ENCODE results near the gene AHRR. TPM values are rescaled to one million over a fixed set of nuclear protein-coding genes. Genes with fewer than 3 reads are reported as not detected.

Gene AHRR
- total and polyA plus RNA-seq, 2 of the 4 experiments (the other 2 are of a cell fraction) = 15.6 to 37.1 TPM

DNA sequence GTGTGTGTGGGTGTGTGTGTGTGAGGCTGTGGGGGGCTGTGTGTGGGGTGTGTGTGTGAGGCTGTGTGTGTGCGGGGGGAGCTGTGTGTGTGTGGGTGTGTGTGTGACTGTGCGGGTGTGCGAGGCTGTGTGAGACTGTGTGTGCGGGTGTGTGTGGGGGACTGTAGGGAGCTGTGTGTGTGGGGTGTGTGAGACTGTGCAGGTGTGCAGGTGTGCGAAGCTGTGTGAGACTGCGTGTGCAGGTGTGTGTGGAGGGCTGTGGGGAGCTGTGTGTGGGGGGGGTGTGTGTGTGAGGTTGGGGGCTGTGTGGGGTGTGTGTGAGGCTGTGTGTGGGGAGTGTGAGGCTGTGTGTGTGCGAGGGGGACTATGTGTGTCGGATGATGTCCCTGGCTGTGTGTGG, 23.2 kb downstream of the AHRR start:
- dilution Hi-C loops (cut with HindIII; ENCODE audit: low sequenced_read_pairs, unreplicated experiment) (no loop called here), in situ Hi-C loops (cut with MboI; ENCODE audit: low sequenced_read_pairs) (no loop called here), intact Hi-C loops (cut with micrococcal nuclease) (no loop called here)
- no TSS peak for BruUV-seq (replicated peaks)
- no peaks in the 10 kb centered on the region for H3K27me3 ChIP-seq (ENCODE audit: control insufficient read depth, insufficient read depth, low read length)
- H2AK9ac ChIP-seq (replicated peaks; ENCODE audit: low read depth, low read length, poor library complexity) = peak overlapping the region; percentile 39
- no peak overlapping the region for H2AFZ ChIP-seq (replicated peaks; ENCODE audit: low read length, poor library complexity)
- no peak for ATAC-seq (ENCODE audit: low read depth)
- peak overlapping the region; percentile 79 for H2BK5ac ChIP-seq (ENCODE audit: low read depth, low read length, poor library complexity, severe bottlenecking)
- peak overlapping the region; percentile 13; the same call in 1 of the 2 replicates for H3K27ac ChIP-seq (ENCODE audit: insufficient read depth, low read length)
- H3K18ac ChIP-seq (ENCODE audit: low read depth, low read length) = no peak overlapping the region; the same call in 1 of the 2 replicates
- peaks cover 32% of the 10 kb centered on the region for H4K20me1 ChIP-seq (ENCODE audit: insufficient read depth, low read length)
- peaks cover 36 to 63% of the 10 kb centered on the region in 2 experiments for H3K79me1 ChIP-seq (ENCODE audit: low read depth in 1 of 2, low read length in 2 of 2)
- H2BK120ac ChIP-seq (ENCODE audit: low read depth, low read length) = no peak overlapping the region
- H3K36me3 ChIP-seq (ENCODE audit: control insufficient read depth, insufficient read depth, low read length) = peaks cover 29% of the 10 kb centered on the region
- peak overlapping the region; percentile 64 for H2AK5ac ChIP-seq (ENCODE audit: low read depth, low read length)
- no peak for TF ChIP-seq RFX5 (IDR thresholded peaks at IDR 0.05; ENCODE audit: low read depth, low read length)
- no peak for TF ChIP-seq MXI1 (IDR thresholded peaks at IDR 0.05; ENCODE audit: borderline replicate concordance, low read depth, low read length)
- TF ChIP-seq BHLHE40 (IDR thresholded peaks at IDR 0.05; ENCODE audit: low read depth, low read length) = no peak
- no peak for TF ChIP-seq RCOR1 (IDR thresholded peaks at IDR 0.05; ENCODE audit: insufficient replicate concordance, low read length)
- TF ChIP-seq NFE2L2 (IDR thresholded peaks at IDR 0.05; ENCODE audit: low read depth, low read length) = no peak
- no peak for TF ChIP-seq MAFK (IDR thresholded peaks at IDR 0.05; ENCODE audit: low read depth, low read length)
- no peak for TF ChIP-seq POLR2A (IDR thresholded peaks at IDR 0.05; ENCODE audit: low read depth, low read length)
- TF ChIP-seq, protein P1, sequence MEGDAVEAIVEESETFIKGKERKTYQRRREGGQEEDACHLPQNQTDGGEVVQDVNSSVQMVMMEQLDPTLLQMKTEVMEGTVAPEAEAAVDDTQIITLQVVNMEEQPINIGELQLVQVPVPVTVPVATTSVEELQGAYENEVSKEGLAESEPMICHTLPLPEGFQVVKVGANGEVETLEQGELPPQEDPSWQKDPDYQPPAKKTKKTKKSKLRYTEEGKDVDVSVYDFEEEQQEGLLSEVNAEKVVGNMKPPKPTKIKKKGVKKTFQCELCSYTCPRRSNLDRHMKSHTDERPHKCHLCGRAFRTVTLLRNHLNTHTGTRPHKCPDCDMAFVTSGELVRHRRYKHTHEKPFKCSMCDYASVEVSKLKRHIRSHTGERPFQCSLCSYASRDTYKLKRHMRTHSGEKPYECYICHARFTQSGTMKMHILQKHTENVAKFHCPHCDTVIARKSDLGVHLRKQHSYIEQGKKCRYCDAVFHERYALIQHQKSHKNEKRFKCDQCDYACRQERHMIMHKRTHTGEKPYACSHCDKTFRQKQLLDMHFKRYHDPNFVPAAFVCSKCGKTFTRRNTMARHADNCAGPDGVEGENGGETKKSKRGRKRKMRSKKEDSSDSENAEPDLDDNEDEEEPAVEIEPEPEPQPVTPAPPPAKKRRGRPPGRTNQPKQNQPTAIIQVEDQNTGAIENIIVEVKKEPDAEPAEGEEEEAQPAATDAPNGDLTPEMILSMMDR (conservative IDR thresholded peaks at IDR 0.05; ENCODE audit: low read depth, low read length) = no peak
- TF ChIP-seq, protein P2, sequence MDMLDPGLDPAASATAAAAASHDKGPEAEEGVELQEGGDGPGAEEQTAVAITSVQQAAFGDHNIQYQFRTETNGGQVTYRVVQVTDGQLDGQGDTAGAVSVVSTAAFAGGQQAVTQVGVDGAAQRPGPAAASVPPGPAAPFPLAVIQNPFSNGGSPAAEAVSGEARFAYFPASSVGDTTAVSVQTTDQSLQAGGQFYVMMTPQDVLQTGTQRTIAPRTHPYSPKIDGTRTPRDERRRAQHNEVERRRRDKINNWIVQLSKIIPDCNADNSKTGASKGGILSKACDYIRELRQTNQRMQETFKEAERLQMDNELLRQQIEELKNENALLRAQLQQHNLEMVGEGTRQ (IDR thresholded peaks at IDR 0.05; ENCODE audit: low read depth, low read length) = no peak
- no peak for TF ChIP-seq FOS (IDR thresholded peaks at IDR 0.05; ENCODE audit: low read depth, low read length)
- DNase-seq = no peak
- H2BK15ac ChIP-seq (ENCODE audit: low read depth, low read length) = no peak overlapping the region
- no peak overlapping the region for H4K91ac ChIP-seq (ENCODE audit: insufficient read depth, low read depth, low read length)
- H3K56ac ChIP-seq (ENCODE audit: extremely low read depth, insufficient read depth, low read length) = no peak overlapping the region
- H4K5ac ChIP-seq (ENCODE audit: low read depth, low read length) = peak overlapping the region; percentile 59; the same call in 1 of the 2 replicates
- WGBS, 2 experiments (ENCODE audit: extremely low coverage in 2 of 2, insufficient read length in 1 of 2) = 100% methylated on average over 3 of the region's 8 CpGs; no CpG with 5 or more reads in 1 of the 2 experiments
- ChIA-PET CTCF (interaction anchor here (1.0 kb wide), 1 partner anchor 34 kb away, joined by 3 read pairs; no protein-coding TSS in a partner anchor), POLR2A (ENCODE audit: unreplicated experiment) (no interaction called here)
- H3K4me3 ChIP-seq (ENCODE audit: insufficient read depth, low read depth, low read length) = no peak overlapping the region
- H3K9ac ChIP-seq (ENCODE audit: low read depth, low read length) = no peak overlapping the region
- peak overlapping the region; percentile 72 to 82; a peak in 3 of 4 replicates for H4K8ac ChIP-seq (ENCODE audit: low read depth in 2 of 2, low read length in 2 of 2)
- no peak overlapping the region; the same call in 1 of the 2 replicates for H3K4me2 ChIP-seq (ENCODE audit: low read depth, low read length)
- peaks cover 17% of the 10 kb centered on the region for H3K9me1 ChIP-seq (ENCODE audit: insufficient read depth, low read length)
- H3K4me1 ChIP-seq (ENCODE audit: control insufficient read depth, insufficient read depth, low read length) = peaks cover 17% of the 10 kb centered on the region
- H3K23ac ChIP-seq (ENCODE audit: low read depth, low read length) = no peak overlapping the region
- H3K9me3 ChIP-seq (ENCODE audit: control insufficient read depth, insufficient read depth, low read length) = no peaks in the 10 kb centered on the region
- H2BK20ac ChIP-seq (ENCODE audit: low read depth, low read length) = no peak overlapping the region
- peak overlapping the region; percentile 66 for H3K4ac ChIP-seq (ENCODE audit: low read depth, low read length)
- H3K14ac ChIP-seq (replicated peaks; ENCODE audit: low read depth, low read length) = peak overlapping the region; percentile 72
